ENCODE measurements around the gene FTO. TPM values are rescaled to one million over a fixed set of nuclear protein-coding genes. Genes with fewer than 3 reads are reported as not detected.

FTO gene
- total RNA-seq, 4 donors from 2014 or later, result 62.0 to 90.1 (median 75.1) TPM

GRCh38 chr16:53944025-53944424, 240.1 kb downstream of the FTO start:
- no peak for TF ChIP-seq CTCF (IDR thresholded peaks at IDR 0.05 in 4 of 5, conservative IDR thresholded peaks at IDR 0.05 in 1 of 5)
- no peak for TF ChIP-seq POLR2A (IDR thresholded peaks at IDR 0.05)
- in situ Hi-C loops (cut with MboI; ENCODE audit: low sequenced_read_pairs in 4 of 4), result loop anchor here in 1 of 4 donors (25.0 kb wide), 1 partner anchor 1018 kb away; no protein-coding TSS in a partner anchor

GRCh38 chr16:53945996-53946395, 242.0 kb downstream of the FTO start:
- DNase-seq, result no peak
- Histone ChIP-seq H3K9me3 (no peaks in the 10 kb centered on the region), H3K27me3 (no peaks in the 10 kb centered on the region), H3K4me1 (peaks cover 6 to 7% of the 10 kb centered on the region in 2 donors), H3K27ac (no peak overlapping the region), H3K4me3 (no peak overlapping the region), H3K36me3 (no peaks in the 10 kb centered on the region)
- intact Hi-C loops (cut with DNase I; ENCODE audit: low total_unique reads), result loop anchor here (5.0 to 10.0 kb wide), 2 partner anchors 129 to 991 kb away; no protein-coding TSS in a partner anchor
- peak; percentile 81 to 83 for ATAC-seq
- in situ Hi-C loops (cut with MboI; ENCODE audit: low sequenced_read_pairs in 4 of 4), result loop anchor here in 1 of 4 donors (25.0 kb wide), 1 partner anchor 1016 kb away; no protein-coding TSS in a partner anchor
- peak; percentile 61 to 80 (median 70) for TF ChIP-seq CTCF (IDR thresholded peaks at IDR 0.05 in 4 of 5, conservative IDR thresholded peaks at IDR 0.05 in 1 of 5)
- TF ChIP-seq POLR2A (IDR thresholded peaks at IDR 0.05), result no peak

More at GRCh38 chr16:53944025-53944424, 240.1 kb downstream of the FTO start:
- Histone ChIP-seq H3K27me3 (no peaks in the 10 kb centered on the region), H3K4me3 (no peak overlapping the region), H3K27ac (no peak overlapping the region), H3K36me3 (no peaks in the 10 kb centered on the region), H3K9me3 (no peaks in the 10 kb centered on the region), H3K4me1 (peaks cover 6 to 7% of the 10 kb centered on the region in 2 donors)
- ATAC-seq, result no peak
- intact Hi-C loops (cut with DNase I; ENCODE audit: low total_unique reads), result loop anchor here (10.0 kb wide), 1 partner anchor 131 kb away; no protein-coding TSS in a partner anchor
- no peak for DNase-seq

GRCh38 chr16:53946746-53947386, 242.9 kb downstream of the FTO start:
- DNase-seq, result no peak
- no peaks in the 10 kb centered on the region for H3K27me3 ChIP-seq
- intact Hi-C loops (cut with DNase I; ENCODE audit: low total_unique reads), result loop anchor here (5.0 to 10.0 kb wide), 2 partner anchors 128 to 990 kb away; no protein-coding TSS in a partner anchor
- peak in 1 of 2 donors; percentile 7 for ATAC-seq
- H3K4me3 ChIP-seq, result no peak overlapping the region
- no peaks in the 10 kb centered on the region for H3K36me3 ChIP-seq
- peaks cover 7% of the 10 kb centered on the region in 2 donors for H3K4me1 ChIP-seq
- peak overlapping the region in 1 of 4 donors; percentile 29 for H3K27ac ChIP-seq
- no peaks in the 10 kb centered on the region for H3K9me3 ChIP-seq
- TF ChIP-seq CTCF (IDR thresholded peaks at IDR 0.05 in 4 of 5, conservative IDR thresholded peaks at IDR 0.05 in 1 of 5) (no peak), POLR2A (IDR thresholded peaks at IDR 0.05) (no peak)
- in situ Hi-C loops (cut with MboI; ENCODE audit: low sequenced_read_pairs in 4 of 4), result loop anchor here in 1 of 4 donors (25.0 kb wide), 1 partner anchor 1015 kb away; no protein-coding TSS in a partner anchor

GRCh38 chr16:53947642-53948041, 243.7 kb downstream of the FTO start:
- H3K4me3 ChIP-seq, result no peak overlapping the region
- in situ Hi-C loops (cut with MboI; ENCODE audit: low sequenced_read_pairs in 4 of 4), result loop anchor here in 1 of 4 donors (25.0 kb wide), 1 partner anchor 1015 kb away; no protein-coding TSS in a partner anchor
- DNase-seq (no peak), ATAC-seq (no peak)
- intact Hi-C loops (cut with DNase I; ENCODE audit: low total_unique reads), result loop anchor here (5.0 to 10.0 kb wide), 2 partner anchors 127 to 990 kb away; no protein-coding TSS in a partner anchor
- no peak for TF ChIP-seq POLR2A (IDR thresholded peaks at IDR 0.05)
- no peak for TF ChIP-seq CTCF (IDR thresholded peaks at IDR 0.05 in 4 of 5, conservative IDR thresholded peaks at IDR 0.05 in 1 of 5)
- H3K36me3 ChIP-seq, result no peaks in the 10 kb centered on the region
- H3K9me3 ChIP-seq, result no peaks in the 10 kb centered on the region
- no peaks in the 10 kb centered on the region for H3K27me3 ChIP-seq
- peaks cover 13 to 14% of the 10 kb centered on the region in 2 donors for H3K4me1 ChIP-seq
- H3K27ac ChIP-seq, result no peak overlapping the region

All from gastrocnemius medialis (tissue), 4 donors.